HG03097 (cell line): ENCODE measurements around the gene ZFHX3.

Experiments
- ATAC-seq: cut with Tn5 transposase; IDR thresholded peaks from one replicate; pipeline ENCODE4 v1.9.1; 2021; ENCODE audit not compliant: unreplicated experiment, low FRiP score

ZFHX3 gene

DNA sequence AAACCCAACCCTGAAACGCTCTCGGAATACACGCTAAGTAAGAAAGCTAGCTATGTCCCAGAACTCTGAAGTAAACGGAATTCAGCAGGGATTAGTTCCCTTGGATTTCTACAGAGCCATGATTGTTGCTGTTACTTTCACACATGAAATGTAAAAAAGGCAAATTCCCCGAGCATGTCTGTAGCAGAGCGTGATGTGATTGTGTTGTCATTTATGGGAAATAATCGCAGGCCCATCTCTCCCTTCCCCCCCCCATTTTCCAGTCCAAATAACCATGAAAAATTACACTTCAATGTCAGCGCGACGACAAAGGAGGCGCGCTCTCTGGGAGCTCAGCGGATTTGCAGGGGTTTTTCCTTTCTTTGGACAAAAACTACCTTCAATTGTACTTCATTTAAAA is 209.0 kb downstream of the ZFHX3 start:
- ATAC-seq = no peak

GRCh38 chr16:72838586-72838910 is 209.4 kb downstream of the ZFHX3 start:
- ATAC-seq = no peak

GRCh38 chr16:72837846-72838585 is 209.9 kb downstream of the ZFHX3 start:
- no peak for ATAC-seq

GRCh38 chr16:72836985-72837384 is 210.9 kb downstream of the ZFHX3 start:
- no peak for ATAC-seq

DNA sequence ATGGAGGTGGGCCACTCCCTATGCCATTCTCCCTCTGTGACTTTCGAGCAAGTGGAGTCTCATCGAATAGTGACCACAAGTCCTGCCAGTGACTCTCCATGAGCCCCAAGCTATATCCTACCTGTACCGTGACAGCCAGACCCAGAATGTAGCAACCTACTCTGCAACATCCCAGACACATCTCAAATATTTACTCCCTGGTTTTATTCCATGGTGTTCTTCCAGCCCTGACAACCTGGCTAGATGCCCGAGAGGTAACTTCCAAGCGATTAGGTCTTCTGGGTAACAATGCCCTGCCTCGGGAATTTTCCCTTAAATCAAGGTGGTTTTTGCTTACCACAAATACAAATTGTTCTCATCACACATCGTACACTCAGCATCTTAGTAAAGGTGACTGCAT is 211.7 kb downstream of the ZFHX3 start:
- no peak for ATAC-seq

DNA sequence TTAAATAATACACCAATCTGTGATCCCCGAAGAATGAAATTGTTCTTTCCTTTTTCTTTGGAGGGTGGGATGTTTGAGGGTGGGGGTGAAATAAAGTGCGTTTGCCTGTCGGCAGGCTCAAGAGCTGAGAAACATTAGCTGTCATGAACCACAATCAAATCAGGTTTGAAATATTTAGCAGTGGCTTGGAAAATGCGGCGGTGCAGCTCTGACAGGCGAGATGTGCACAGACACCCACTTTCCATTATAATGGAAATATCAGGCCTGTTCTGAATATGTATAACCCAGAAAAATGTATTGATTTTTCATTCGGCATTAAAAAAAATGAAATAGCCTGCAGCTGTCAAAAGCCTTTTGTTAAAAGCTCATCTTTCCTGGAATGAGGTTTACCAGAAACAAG is 212.8 kb downstream of the ZFHX3 start:
- ATAC-seq = no peak

DNA sequence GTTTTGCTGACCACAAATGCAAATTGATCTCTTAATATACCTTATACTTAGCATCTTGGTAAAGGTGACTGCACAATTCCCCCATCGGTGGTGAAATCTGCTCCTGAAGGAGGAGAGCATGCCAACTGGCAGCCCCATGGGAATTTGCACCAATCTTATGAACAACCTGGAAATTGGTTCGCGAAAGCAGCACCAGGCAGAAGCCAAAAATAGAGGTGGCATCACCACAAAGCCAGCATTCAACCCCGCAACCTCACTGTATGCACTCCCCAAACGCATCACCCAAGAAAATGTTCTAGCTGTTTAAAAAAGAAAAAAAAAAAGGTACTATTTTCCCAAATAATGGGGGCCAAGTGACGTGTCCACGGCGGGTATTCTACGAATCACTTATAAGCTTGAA is 213.4 kb downstream of the ZFHX3 start:
- no peak for ATAC-seq

DNA sequence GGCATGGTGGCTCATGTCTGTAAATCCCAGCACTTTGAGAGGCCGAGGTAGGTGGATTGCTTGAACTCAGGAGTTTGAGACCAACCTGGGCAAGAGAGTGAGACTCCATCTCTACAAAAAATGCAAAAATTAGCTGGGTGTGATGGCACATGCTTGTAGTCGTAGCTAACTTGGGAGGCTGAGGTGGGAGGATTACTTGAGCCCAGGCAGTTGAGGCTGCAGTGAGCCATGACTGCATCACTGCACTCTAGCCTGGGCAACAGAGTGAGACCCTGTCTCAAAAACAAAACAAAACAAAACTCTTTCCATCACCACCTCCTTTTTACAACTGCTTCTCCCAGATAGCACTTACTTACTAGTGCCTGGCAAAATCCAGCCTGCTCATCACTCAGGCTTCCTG is 214.0 kb downstream of the ZFHX3 start:
- no peak for ATAC-seq

- no peak for ATAC-seq
These were observed 214.4 kb downstream of the ZFHX3 start for GRCh38 chr16:72833482-72833881.

DNA sequence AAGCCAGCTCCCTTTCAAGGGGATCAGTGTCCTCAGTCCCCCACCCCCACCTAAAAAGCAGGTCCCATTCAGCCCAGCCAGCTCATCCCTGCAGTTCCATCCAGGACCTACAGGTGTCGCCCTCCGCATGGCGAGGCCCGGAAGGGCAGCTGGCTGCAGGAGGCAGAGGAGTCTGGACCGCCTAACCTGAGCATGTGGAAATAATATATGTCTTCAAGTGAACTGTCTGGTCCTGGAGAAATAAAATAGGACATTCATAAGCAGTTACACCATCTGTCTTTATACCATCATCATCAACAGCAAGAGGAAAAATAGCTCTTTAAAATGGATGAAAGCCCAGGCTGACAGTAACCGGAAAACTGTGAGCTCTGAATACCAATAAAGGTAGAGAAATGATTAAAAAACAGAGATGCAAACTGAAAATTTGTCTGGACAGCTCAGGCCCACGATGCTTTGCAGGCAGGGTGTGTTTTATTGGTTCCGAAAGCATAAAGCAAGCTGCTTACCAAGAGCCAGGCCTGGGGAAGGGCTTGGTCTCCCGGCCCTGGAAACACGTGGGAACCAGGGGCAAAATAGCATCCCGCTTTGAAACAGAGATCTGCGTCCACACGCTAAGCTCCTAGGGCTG is 215.2 kb downstream of the ZFHX3 start:
- ATAC-seq = no peak

GRCh38 chr16:72829846-72830775 is 217.8 kb downstream of the ZFHX3 start:
- ATAC-seq = no peak

GRCh38 chr16:72827866-72828265 is 220.1 kb downstream of the ZFHX3 start:
- ATAC-seq = no peak

GRCh38 chr16:72825912-72826621 is 221.9 kb downstream of the ZFHX3 start:
- no peak for ATAC-seq

GRCh38 chr16:72824761-72825160 is 223.2 kb downstream of the ZFHX3 start:
- no peak for ATAC-seq

- no peak for ATAC-seq
These were observed 223.9 kb downstream of the ZFHX3 start for GRCh38 chr16:72824027-72824426.

DNA sequence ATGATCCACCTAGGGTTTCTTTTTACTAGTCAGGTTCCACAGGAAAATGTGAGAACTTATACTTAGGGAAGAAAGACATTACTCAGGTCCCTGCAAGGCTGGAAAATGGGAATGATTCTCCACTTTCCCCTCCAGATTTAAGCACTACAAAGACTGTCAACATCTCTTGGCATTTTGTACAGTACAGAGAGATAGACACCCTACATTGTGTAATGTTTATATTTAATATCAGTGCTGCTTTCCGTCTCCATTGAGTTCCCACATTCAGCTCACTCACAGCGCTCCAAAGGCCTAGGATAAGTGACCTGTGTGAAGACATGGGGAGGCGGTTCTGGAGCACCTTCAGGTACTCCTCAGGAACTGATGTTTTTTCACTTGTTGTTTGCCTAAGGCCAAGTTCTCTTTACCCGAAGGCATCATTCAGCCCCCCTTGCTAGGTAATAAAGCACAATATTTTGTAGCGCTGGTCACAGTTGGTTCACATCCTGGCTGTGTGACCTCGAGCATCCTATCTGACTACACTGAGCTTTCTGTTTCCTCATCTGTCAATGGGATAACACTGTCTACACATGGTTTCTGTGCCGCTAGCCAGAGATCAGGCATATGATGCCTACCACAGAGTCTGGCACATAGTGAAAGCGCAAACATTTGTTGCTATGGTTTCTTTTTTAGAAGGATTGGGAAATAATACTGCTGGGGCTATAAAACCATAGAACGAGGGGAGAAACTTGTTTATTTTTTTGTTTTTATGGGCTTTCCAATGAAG is 226.6 kb downstream of the ZFHX3 start:
- no peak for ATAC-seq

- ATAC-seq = no peak
These were observed 228.6 kb downstream of the ZFHX3 start for GRCh38 chr16:72819345-72819744.

- ATAC-seq = no peak
These were observed 229.6 kb downstream of the ZFHX3 start for GRCh38 chr16:72818236-72818845.

GRCh38 chr16:72815348-72816318 is 232.3 kb downstream of the ZFHX3 start:
- ATAC-seq = no peak
